B cell (primary cell): ENCODE results near the gene TRABD2A. TPM values are rescaled to one million over a fixed set of nuclear protein-coding genes. Genes with fewer than 3 reads are reported as not detected.

Source experiments
- ATAC-seq: fragments of 200-7000 bp; cut with Tn5 transposase; one replicate; pipeline ENCODE4 v1.10.0; 2021; ENCODE audit warnings: low read depth, mild to moderate bottlenecking, moderate number of reproducible peaks, moderate library complexity
- CTCF ChIA-PET: fragments of 350-600 bp; sonication (Branson Sonifier 250); formaldehyde crosslinking; loops from one replicate; lab custom pipeline; 2021; ENCODE audit warnings: antibody characterized with exemption, inconsistent platforms; lab: Charles Lee
- POLR2A ChIA-PET: fragments of 350-600 bp; sonication (Branson Sonifier 250); formaldehyde crosslinking; loops from one replicate; lab custom pipeline; 2021; ENCODE audit warnings: antibody characterized with exemption; lab: Charles Lee
- DNase-seq: peaks from one replicate; pipeline ENCODE4 v3.0.0; 2013
- H2AFZ ChIP-seq: 2 replicates; pipeline ENCODE4 v1.6.1; 2012; ENCODE audit warnings: mild to moderate bottlenecking, low read depth, low read length; ENCODE audit not compliant: insufficient read depth, poor library complexity, severe bottlenecking
- H3K27ac ChIP-seq, 2 donors: 1 replicate in 1 of 2; 2 replicates in 1 of 2; pipeline ENCODE4 v1.5.1; 2012 to 2013; ENCODE audit warnings: low read length in 2 of 2, mild to moderate bottlenecking in 2 of 2, moderate library complexity in 1 of 2
- H3K27me3 ChIP-seq, 4 experiments: fragments of 200-600 bp in 1 of 4; sonication (generic) in 1 of 4; replicated peaks in 1 of 4; 1 replicate in 2 of 4; 2 replicates in 2 of 4; pipeline versions ENCODE4 v1.6.1 to v1.7.0; 2013 to 2016; ENCODE audit warnings: low read length in 3 of 4, mild to moderate bottlenecking in 2 of 4, mixed read lengths in 1 of 4, moderate library complexity in 1 of 4; ENCODE audit not compliant: insufficient read depth in 4 of 4, control insufficient read depth in 3 of 4; ENCODE audit errors: control extremely low read depth in 1 of 4
- H3K36me3 ChIP-seq, 2 experiments: replicated peaks in 1 of 2; 1 replicate in 1 of 2; 2 replicates in 1 of 2; pipeline versions ENCODE4 v1.6.1 to v1.7.1; 2013; ENCODE audit warnings: low read length in 1 of 2; ENCODE audit not compliant: insufficient read depth in 2 of 2, control insufficient read depth in 1 of 2; ENCODE audit errors: control extremely low read depth in 1 of 2, extremely low read depth in 1 of 2
- H3K4me1 ChIP-seq, 2 donors: fragments of 200-600 bp in 1 of 2; sonication (generic) in 1 of 2; 1 replicate in 1 of 2; 2 replicates in 1 of 2; pipeline versions ENCODE4 v1.5.1 to v1.6.1; 2013 to 2017; ENCODE audit warnings: low read length in 2 of 2; ENCODE audit not compliant: control insufficient read depth in 2 of 2, insufficient read depth in 2 of 2
- H3K4me2 ChIP-seq: replicated peaks from 2 replicates; pipeline ENCODE3; 2012; ENCODE audit warnings: mild to moderate bottlenecking, low read depth, low read length; ENCODE audit not compliant: poor library complexity, severe bottlenecking
- H3K4me3 ChIP-seq, 5 experiments: fragments of 200-600 bp in 1 of 5; sonication (generic) in 1 of 5; 1 replicate in 3 of 5; 2 replicates in 2 of 5; pipeline versions ENCODE4 v1.5.1 to v1.7.0; 2011 to 2016; ENCODE audit warnings: low read length in 4 of 5, mild to moderate bottlenecking in 4 of 5, low read depth in 2 of 5, control low read depth in 1 of 5, moderate library complexity in 1 of 5; ENCODE audit not compliant: insufficient read depth in 1 of 5; ENCODE audit errors: control extremely low read depth in 1 of 5, extremely low read depth in 1 of 5
- H3K79me2 ChIP-seq: fragments of 200-600 bp; sonication (generic); one replicate; pipeline ENCODE4 v1.6.0; 2016; ENCODE audit warnings: low read length; ENCODE audit not compliant: control insufficient read depth, insufficient read depth
- H3K9ac ChIP-seq: fragments of 200-600 bp; sonication (generic); 2 replicates; pipeline ENCODE4 v1.6.1; 2017; ENCODE audit warnings: mild to moderate bottlenecking, low read length, moderate library complexity
- H3K9me3 ChIP-seq, 3 donors: one replicate each; pipeline versions ENCODE4 v1.6.1 to v1.7.1; 2013; ENCODE audit warnings: low read length in 2 of 3; ENCODE audit not compliant: control insufficient read depth in 2 of 3, insufficient read depth in 1 of 3; ENCODE audit errors: control extremely low read depth in 1 of 3
- H4K20me1 ChIP-seq: 2 replicates; pipeline ENCODE4 v1.6.0; 2012; ENCODE audit warnings: mild to moderate bottlenecking, low read length; ENCODE audit not compliant: insufficient read depth, control insufficient read depth, poor library complexity, severe bottlenecking
- H3K27ac Mint-ChIP-seq: one replicate; pipeline ENCODE4 v1.8.0; 2021; ENCODE audit warnings: mixed read lengths
- H3K27me3 Mint-ChIP-seq: one replicate; pipeline ENCODE4 v1.8.0; 2021; ENCODE audit warnings: mixed read lengths
- H3K4me1 Mint-ChIP-seq: one replicate; pipeline ENCODE4 v1.8.0; 2021; ENCODE audit warnings: mixed read lengths
- H3K4me3 Mint-ChIP-seq: one replicate; pipeline ENCODE4 v1.8.0; 2021; ENCODE audit warnings: mixed read lengths
- H3K9me3 Mint-ChIP-seq: one replicate; pipeline ENCODE4 v1.8.0; 2022; ENCODE audit warnings: mixed read lengths; ENCODE audit not compliant: insufficient read depth
- EZH2 ChIP-seq: IDR thresholded peaks from 2 replicates; pipeline ENCODE4 v1.6.1; 2012; ENCODE audit warnings: borderline replicate concordance, low read depth, mild to moderate bottlenecking, moderate library complexity, low read length; ENCODE audit not compliant: insufficient read depth, poor library complexity, severe bottlenecking
- WGBS: methylation state at CpG from one replicate; pipeline ENCODE4 v1.1.5; 2013; ENCODE audit warnings: missing lambda C conversion rate; ENCODE audit not compliant: insufficient coverage; 5-methylcytosine and 5-hydroxymethylcytosine counted together
- intact Hi-C: fragments of 100-400 bp; cut with micrococcal nuclease; formaldehyde crosslinking; loops from one replicate; pipeline ENCODE4 v1.10.0; 2022
- polyA plus RNA-seq: library from polyadenylated mRNA; depleted of rRNA; stranded (reverse); fragments of >200 nt; gene quantifications from 2 replicates; pipeline ENCODE4 v1.2.3, GENCODE V29; 2012
- total RNA-seq, 2 donors: library from RNA; stranded (reverse); fragments of 120-200 nt in 1 of 2; gene quantifications; 1 replicate in 1 of 2; 2 replicates in 1 of 2; pipeline versions ENCODE4 v1.2.3 to v1.2.4, GENCODE V29; 2013 to 2022
- TF ChIP-seq, protein P1 (sequence below): fragments of 200-600 bp; IDR thresholded peaks from one replicate; pipeline ENCODE4 v1.8.0; 2022; ENCODE audit warnings: antibody characterized with exemption, mild to moderate bottlenecking

The TRABD2A gene
- total and polyA plus RNA-seq, 2 donors (not counting 1 experiment from before 2014, with no cell fraction given), result 10.1 to 11.3 TPM

DNA sequence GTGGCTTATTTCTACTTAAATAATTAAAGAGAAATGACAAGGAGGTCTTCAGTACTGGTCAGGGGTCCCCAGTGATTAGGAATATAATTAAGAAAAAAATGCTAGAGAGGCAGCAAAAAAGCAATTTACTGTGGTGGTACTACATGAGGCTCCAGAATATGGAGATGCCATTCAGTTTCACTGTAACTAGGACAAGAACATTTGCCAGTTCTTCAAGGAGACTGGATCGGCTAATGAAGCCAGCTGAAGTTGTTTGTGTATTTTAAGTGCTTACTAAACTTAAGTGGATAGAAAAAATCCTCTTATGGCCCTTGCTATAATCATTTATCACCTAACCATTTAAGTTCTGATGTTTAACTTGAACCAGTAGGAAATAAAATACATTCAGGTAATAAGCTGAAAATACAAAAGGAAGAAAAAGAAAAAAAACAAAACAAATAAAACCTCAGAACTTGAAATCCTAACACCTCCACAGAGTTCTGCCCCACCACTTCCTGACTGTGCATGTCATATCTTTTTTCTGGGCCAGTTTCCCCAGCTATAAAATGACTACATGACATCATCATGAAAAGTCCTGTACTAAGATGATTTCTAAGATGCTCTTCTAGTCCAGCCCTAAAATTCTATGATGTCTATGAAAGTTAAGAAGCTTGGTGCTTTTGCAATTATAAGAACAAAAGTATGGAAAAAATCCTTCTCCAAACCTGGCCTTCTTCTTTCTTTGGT lies 98.0 kb downstream of the TRABD2A start:
- CTCF ChIA-PET, result no interaction called here

More for the DNA sequence above, 98.0 kb downstream of the TRABD2A start:
- Histone ChIP-seq H4K20me1 (no peaks in the 10 kb centered on the region), H3K79me2 (no peaks in the 10 kb centered on the region), H3K4me1 (peaks cover 29 to 30% of the 10 kb centered on the region in 2 donors), H3K9ac (peak overlapping the region; percentile 4), H3K4me3 (no peak overlapping the region), H3K9me3 (no peaks in the 10 kb centered on the region), H3K27ac (peak overlapping the region in 1 of 2 donors; percentile 33), H3K4me2 (peak overlapping the region; percentile 57), H2AFZ (peak overlapping the region; percentile 28), H3K27me3 (no peaks in the 10 kb centered on the region), H3K36me3 (no peaks in the 10 kb centered on the region)
- no CpG with 5 or more reads among the region's 1 CpG for WGBS
- peaks cover 34% of the 10 kb centered on the region for H3K4me1 Mint-ChIP-seq
- POLR2A ChIA-PET, result no interaction called here
- intact Hi-C loops, result loop anchor here (1.0 to 5.0 kb wide), 2 partner anchors 74 to 122 kb away; partner anchors contain the start of gene TMSB10
- H3K27ac Mint-ChIP-seq, result no peak overlapping the region
- no peaks in the 10 kb centered on the region for H3K27me3 Mint-ChIP-seq
- no peak overlapping the region for H3K4me3 Mint-ChIP-seq
- DNase-seq (no peak), ATAC-seq (no peak)
- TF ChIP-seq, protein P1, sequence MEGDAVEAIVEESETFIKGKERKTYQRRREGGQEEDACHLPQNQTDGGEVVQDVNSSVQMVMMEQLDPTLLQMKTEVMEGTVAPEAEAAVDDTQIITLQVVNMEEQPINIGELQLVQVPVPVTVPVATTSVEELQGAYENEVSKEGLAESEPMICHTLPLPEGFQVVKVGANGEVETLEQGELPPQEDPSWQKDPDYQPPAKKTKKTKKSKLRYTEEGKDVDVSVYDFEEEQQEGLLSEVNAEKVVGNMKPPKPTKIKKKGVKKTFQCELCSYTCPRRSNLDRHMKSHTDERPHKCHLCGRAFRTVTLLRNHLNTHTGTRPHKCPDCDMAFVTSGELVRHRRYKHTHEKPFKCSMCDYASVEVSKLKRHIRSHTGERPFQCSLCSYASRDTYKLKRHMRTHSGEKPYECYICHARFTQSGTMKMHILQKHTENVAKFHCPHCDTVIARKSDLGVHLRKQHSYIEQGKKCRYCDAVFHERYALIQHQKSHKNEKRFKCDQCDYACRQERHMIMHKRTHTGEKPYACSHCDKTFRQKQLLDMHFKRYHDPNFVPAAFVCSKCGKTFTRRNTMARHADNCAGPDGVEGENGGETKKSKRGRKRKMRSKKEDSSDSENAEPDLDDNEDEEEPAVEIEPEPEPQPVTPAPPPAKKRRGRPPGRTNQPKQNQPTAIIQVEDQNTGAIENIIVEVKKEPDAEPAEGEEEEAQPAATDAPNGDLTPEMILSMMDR, result no peak
- TF ChIP-seq EZH2, result no peak
- H3K9me3 Mint-ChIP-seq, result no peaks in the 10 kb centered on the region
